Spleen (tissue), 7 donors: Measurements from ENCODE around the gene CAPN11.

ENCODE experiments used
- CTCF ChIP-seq, 11 experiments: fragments of 200-600 bp in 7 of 11; fragments of 450-650 bp in 4 of 11; sonication (generic) in 4 of 11; IDR thresholded peaks in 8 of 11; conservative IDR thresholded peaks in 3 of 11; 1 replicate in 7 of 11; 2 replicates in 4 of 11; pipeline versions ENCODE4 v1.4.0 to v1.8.0; 2016 to 2021; ENCODE audit warnings: antibody characterized with exemption in 11 of 11, inconsistent platforms in 4 of 11, mild to moderate bottlenecking in 1 of 11
- POLR2A ChIP-seq, 3 donors: fragments of 450-650 bp; IDR thresholded peaks; one replicate each; pipeline ENCODE4 v1.5.1; 2017; ENCODE audit warnings: antibody characterized with exemption in 3 of 3, mild to moderate bottlenecking in 1 of 3
- donor health status: DM: no; HTN: no; CAD: no; lungs with moderate emphysema.
- donor health status: DM: no; HTN: no; CAD: no.
- donor health status: DM: no; HTN: no; CAD: no.

- TF ChIP-seq CTCF (IDR thresholded peaks at IDR 0.05 in 8 of 11, conservative IDR thresholded peaks at IDR 0.05 in 3 of 11) (peak; percentile 94 to 99 (median 98)), POLR2A (IDR thresholded peaks at IDR 0.05) (no peak)
Measured at GRCh38 chr6:44151348-44152108, 7.1 kb upstream of the CAPN11 start.
